Endothelial cell of umbilical vein (primary cell): ENCODE results near the gene NTNG1. TPM values are rescaled to one million over a fixed set of nuclear protein-coding genes. Genes with fewer than 3 reads are reported as not detected.

Experiments
- BruUV-seq: library from RNA; stranded (reverse); fragments of 400-500 nt; replicated peaks from 2 replicates; lab custom pipeline; 2021; lab: Mats Ljungman, UMichigan
- CTCF ChIA-PET: fragments of 300-600, 350-600 bp; sonication (Branson Sonifier 250); formaldehyde crosslinking; loops from one replicate; lab custom pipeline; 2021; ENCODE audit warnings: antibody characterized with exemption, inconsistent platforms; lab: Charles Lee
- POLR2A ChIA-PET: fragments of 300-600, 350-600 bp; sonication (Branson Sonifier 250); formaldehyde crosslinking; loops from one replicate; lab custom pipeline; 2021; ENCODE audit warnings: antibody characterized with exemption, inconsistent platforms; lab: Charles Lee
- DNase-seq: peaks from one replicate; pipeline ENCODE4 v3.0.0-alpha.2; 2011; ENCODE audit warnings: low read depth, low spot score
- FAIRE-seq: peaks from 2 replicates; lab custom pipeline; 2011; peaks lifted over from hg19 to GRCh38; lab: Jason Lieb, UNC
- H2AFZ ChIP-seq: 2 replicates; pipeline ENCODE4 v1.6.0; 2012; ENCODE audit warnings: low read depth, low read length, control low read depth, inconsistent platforms
- H3K27ac ChIP-seq: 2 replicates; pipeline ENCODE4 v1.5.1; 2011; ENCODE audit warnings: low read depth, mild to moderate bottlenecking, control low read depth, low read length, moderate library complexity; ENCODE audit not compliant: insufficient read depth
- H3K27me3 ChIP-seq, 2 experiments: 2 replicates each; pipeline versions ENCODE4 v1.6.0 to v1.6.1; 2011; ENCODE audit warnings: low read length in 2 of 2, mixed read lengths in 1 of 2; ENCODE audit not compliant: control insufficient read depth in 2 of 2, insufficient read depth in 2 of 2
- H3K36me3 ChIP-seq, 2 experiments: 2 replicates in 1 of 2; 3 replicates in 1 of 2; pipeline ENCODE4 v1.5.1; 2011; ENCODE audit warnings: low read length in 2 of 2, mild to moderate bottlenecking in 1 of 2, moderate library complexity in 1 of 2; ENCODE audit not compliant: control insufficient read depth in 2 of 2, insufficient read depth in 2 of 2; ENCODE audit errors: extremely low read depth in 1 of 2
- H3K4me1 ChIP-seq: 3 replicates; pipeline ENCODE4 v1.5.1; 2011; ENCODE audit warnings: mild to moderate bottlenecking, low read length; ENCODE audit not compliant: control insufficient read depth, insufficient read depth; ENCODE audit errors: extremely low read depth
- H3K4me2 ChIP-seq: 2 replicates; pipeline ENCODE4 v1.6.1; 2011; ENCODE audit warnings: low read length, control low read depth, mixed read lengths; ENCODE audit not compliant: insufficient read depth
- H3K4me3 ChIP-seq, 3 experiments: fragments of 200-600 bp in 1 of 3; sonication (generic), shearing (Covaris generic) in 1 of 3; replicated peaks in 1 of 3; 2 replicates each; pipeline ENCODE4 v1.5.1; 2011 to 2016; ENCODE audit warnings: control low read depth in 3 of 3, low read length in 3 of 3, mild to moderate bottlenecking in 2 of 3, inconsistent platforms in 1 of 3, low read depth in 1 of 3, moderate library complexity in 1 of 3; ENCODE audit not compliant: insufficient read depth in 1 of 3
- H3K79me2 ChIP-seq: 2 replicates; pipeline ENCODE4 v1.6.0; 2012; ENCODE audit warnings: low read length, inconsistent platforms; ENCODE audit not compliant: control insufficient read depth, insufficient read depth
- H3K9ac ChIP-seq: replicated peaks from 2 replicates; pipeline ENCODE3; 2011; ENCODE audit warnings: low read length, control low read depth; ENCODE audit not compliant: insufficient read depth; ENCODE audit errors: extremely low read depth
- H3K9me1 ChIP-seq: replicated peaks from 3 replicates; pipeline ENCODE4 v1.6.0; 2011; ENCODE audit warnings: mild to moderate bottlenecking, low read length; ENCODE audit not compliant: control insufficient read depth, insufficient read depth; ENCODE audit errors: extremely low read depth
- H3K9me3 ChIP-seq: replicated peaks from 2 replicates; pipeline ENCODE4 v1.5.1; 2012; ENCODE audit warnings: low read length, inconsistent platforms; ENCODE audit not compliant: control insufficient read depth, insufficient read depth
- H4K20me1 ChIP-seq: replicated peaks from 2 replicates; pipeline ENCODE3; 2011; ENCODE audit warnings: mild to moderate bottlenecking, low read length; ENCODE audit not compliant: control insufficient read depth, insufficient read depth; ENCODE audit errors: extremely low read depth
- CTCF ChIP-seq, 2 donors: IDR thresholded peaks; 1 replicate in 1 of 2; 2 replicates in 1 of 2; pipeline ENCODE4 v1.5.1; 2011; ENCODE audit warnings: low read length in 2 of 2, mild to moderate bottlenecking in 2 of 2, moderate library complexity in 2 of 2, control low read depth in 1 of 2, inconsistent platforms in 1 of 2, low read depth in 1 of 2; ENCODE audit not compliant: insufficient read depth in 1 of 2; ENCODE audit errors: extremely low read depth in 1 of 2
- EZH2 ChIP-seq: IDR thresholded peaks from 2 replicates; pipeline ENCODE4 v1.6.1; 2012; ENCODE audit warnings: borderline replicate concordance, low read depth, mild to moderate bottlenecking, moderate library complexity, low read length, inconsistent platforms; ENCODE audit not compliant: severe bottlenecking
- FOS ChIP-seq: IDR thresholded peaks from 2 replicates; pipeline ENCODE4 v1.6.1; 2011; ENCODE audit warnings: mild to moderate bottlenecking, low read length, moderate library complexity, borderline replicate concordance; ENCODE audit not compliant: insufficient read depth
- GATA2 ChIP-seq: IDR thresholded peaks from 2 replicates; pipeline ENCODE4 v1.7.0; 2011; ENCODE audit warnings: low read depth, mild to moderate bottlenecking, moderate library complexity, mixed read lengths, low read length; ENCODE audit not compliant: insufficient read length, insufficient read depth
- JUN ChIP-seq: IDR thresholded peaks from 2 replicates; pipeline ENCODE4 v1.6.1; 2011; ENCODE audit warnings: borderline replicate concordance, low read depth; ENCODE audit not compliant: insufficient read length, insufficient read depth
- MAX ChIP-seq: IDR thresholded peaks from 2 replicates; pipeline ENCODE4 v1.6.1; 2011; ENCODE audit not compliant: insufficient read depth, insufficient read length
- MYC ChIP-seq: IDR thresholded peaks from one replicate; pipeline ENCODE4 v1.6.1; 2011; ENCODE audit warnings: mild to moderate bottlenecking, low read depth, low read length
- POLR2A ChIP-seq: IDR thresholded peaks from 2 replicates; pipeline ENCODE4 v1.6.1; 2012; ENCODE audit warnings: low read depth, mild to moderate bottlenecking, control low read depth, low read length
- POLR2AphosphoS5 ChIP-seq: IDR thresholded peaks from 2 replicates; pipeline ENCODE4 v1.6.1; 2012; ENCODE audit warnings: low read depth, mild to moderate bottlenecking, control low read depth, low read length, moderate library complexity; ENCODE audit not compliant: insufficient read depth
- dilution Hi-C: fragments of 300-500 bp; cut with MboI; formaldehyde crosslinking; loops from one replicate; pipeline ENCODE4 v1.15.0; 2019; ENCODE audit warnings: low sequenced_read_pairs; ENCODE audit not compliant: extremely low pct_ligation_motif_present
- intact Hi-C: fragments of 100-400 bp; cut with micrococcal nuclease; formaldehyde crosslinking; loops from one replicate; pipeline ENCODE4 v1.10.0; 2022
- polyA plus RNA-seq, 4 experiments: library from polyadenylated mRNA; depleted of rRNA in 3 of 4; stranded (reverse) in 3 of 4; unstranded in 1 of 4; fragments of >200 nt; gene quantifications; 2 replicates each; pipeline versions ENCODE4 v1.2.1 to v1.2.3, GENCODE V29; 2011 to 2012; ENCODE audit warnings: missing spikeins in 1 of 4
- total RNA-seq: library from RNA; stranded (reverse); gene quantifications from 2 replicates; pipeline ENCODE4 v1.2.3, GENCODE V29; 2021

The NTNG1 gene
- total and polyA plus RNA-seq, 2 donors (not counting 3 experiments of a cell fraction or from before 2014, with no cell fraction given): not detected

GRCh38 chr1:107432108-107432507 is 291.3 kb downstream of the NTNG1 start:
- DNase-seq (no peak), FAIRE-seq (no peak)
- Histone ChIP-seq H3K4me2 (no peak overlapping the region), H3K36me3 (no peaks in the 10 kb centered on the region), H3K27me3 (no peaks in the 10 kb centered on the region), H4K20me1 (no peaks in the 10 kb centered on the region), H3K9me3 (no peaks in the 10 kb centered on the region), H2AFZ (no peak overlapping the region), H3K4me1 (no peaks in the 10 kb centered on the region), H3K27ac (no peak overlapping the region), H3K9ac (no peak overlapping the region), H3K4me3 (no peak overlapping the region), H3K79me2 (no peaks in the 10 kb centered on the region), H3K9me1 (no peaks in the 10 kb centered on the region)
- BruUV-seq: no TSS peak
- dilution Hi-C loops: no loop called here
- intact Hi-C loops: no loop called here
- POLR2A ChIA-PET: no interaction called here
- no peak for TF ChIP-seq POLR2AphosphoS5
- no peak for TF ChIP-seq EZH2
- TF ChIP-seq GATA2: no peak
- no peak for TF ChIP-seq JUN
- no peak for TF ChIP-seq MYC
- no peak for TF ChIP-seq FOS
- no peak for TF ChIP-seq MAX
- TF ChIP-seq POLR2A: no peak
- TF ChIP-seq CTCF (IDR thresholded peaks at IDR 0.05; ENCODE audit: extremely low read depth in 1 of 2, insufficient read depth in 1 of 2, low read depth in 1 of 2, low read length in 2 of 2): no peak
- CTCF ChIA-PET: interaction anchor here (0.9 kb wide), 2 partner anchors 20 to 316 kb away, joined by 3 read pairs; no protein-coding TSS in a partner anchor
